ENCODE measurements around the gene COL19A1.
"Not testable (repeated sequence)": the region's sequence is repeated elsewhere in the genome, so short reads cannot be mapped to it uniquely, and the experiment has no call there.

Gene COL19A1

GRCh38 chr6:69900869-69901268 lies 34.5 kb downstream of the COL19A1 start:
- no peak for DNase-seq (ENCODE audit: low spot score)

- DNase-seq (ENCODE audit: low spot score) = no peak
Measured at GRCh38 chr6:69901361-69901760, 35.0 kb downstream of the COL19A1 start.

- DNase-seq (ENCODE audit: low spot score) = no peak
Measured at GRCh38 chr6:69907981-69908498, 41.7 kb downstream of the COL19A1 start.

- DNase-seq (ENCODE audit: low spot score) = no peak
Measured at GRCh38 chr6:69913361-69913760, 47.0 kb downstream of the COL19A1 start.

GRCh38 chr6:69914015-69914485 lies 47.7 kb downstream of the COL19A1 start:
- DNase-seq (ENCODE audit: low spot score) = no peak

GRCh38 chr6:69915346-69915745 lies 49.0 kb downstream of the COL19A1 start:
- no peak for DNase-seq (ENCODE audit: low spot score)

- no peak for DNase-seq (ENCODE audit: low spot score)
Measured at GRCh38 chr6:69917834-69918233, 51.5 kb downstream of the COL19A1 start.

- no peak for DNase-seq (ENCODE audit: low spot score)
Measured at GRCh38 chr6:69918813-69919475, 52.6 kb downstream of the COL19A1 start.

- not testable (repeated sequence) for DNase-seq (ENCODE audit: low spot score)
Measured at GRCh38 chr6:69921066-69921465, 54.7 kb downstream of the COL19A1 start.

GRCh38 chr6:69921611-69922010 lies 55.3 kb downstream of the COL19A1 start:
- not testable (repeated sequence) for DNase-seq (ENCODE audit: low spot score)

GRCh38 chr6:69926745-69927144 lies 60.4 kb downstream of the COL19A1 start:
- DNase-seq (ENCODE audit: low spot score) = no peak

- no peak for DNase-seq (ENCODE audit: low spot score)
Measured at GRCh38 chr6:69933239-69933638, 66.9 kb downstream of the COL19A1 start.

- no peak for DNase-seq (ENCODE audit: low spot score)
Measured at GRCh38 chr6:69935079-69935478, 68.7 kb downstream of the COL19A1 start.

- no peak for DNase-seq (ENCODE audit: low spot score)
Measured at GRCh38 chr6:69936674-69937363, 70.5 kb downstream of the COL19A1 start.

- no peak for DNase-seq (ENCODE audit: low spot score)
Measured at GRCh38 chr6:69937402-69938136, 71.2 kb downstream of the COL19A1 start.

GRCh38 chr6:69942485-69942884 lies 76.1 kb downstream of the COL19A1 start:
- DNase-seq (ENCODE audit: low spot score) = no peak

GRCh38 chr6:69945192-69945591 lies 78.8 kb downstream of the COL19A1 start:
- no peak for DNase-seq (ENCODE audit: low spot score)

- DNase-seq (ENCODE audit: low spot score) = no peak
Measured at GRCh38 chr6:69948479-69949114, 82.2 kb downstream of the COL19A1 start.

- no peak for DNase-seq (ENCODE audit: low spot score)
Measured at GRCh38 chr6:69953491-69953890, 87.1 kb downstream of the COL19A1 start.

GRCh38 chr6:69954733-69955132 lies 88.4 kb downstream of the COL19A1 start:
- DNase-seq (ENCODE audit: low spot score) = no peak

GRCh38 chr6:69957985-69958559 lies 91.7 kb downstream of the COL19A1 start:
- DNase-seq (ENCODE audit: low spot score) = no peak

GRCh38 chr6:69958978-69959377 lies 92.6 kb downstream of the COL19A1 start:
- DNase-seq (ENCODE audit: low spot score) = no peak
